ENCODE results near the gene RPTOR.

RPTOR gene

DNA sequence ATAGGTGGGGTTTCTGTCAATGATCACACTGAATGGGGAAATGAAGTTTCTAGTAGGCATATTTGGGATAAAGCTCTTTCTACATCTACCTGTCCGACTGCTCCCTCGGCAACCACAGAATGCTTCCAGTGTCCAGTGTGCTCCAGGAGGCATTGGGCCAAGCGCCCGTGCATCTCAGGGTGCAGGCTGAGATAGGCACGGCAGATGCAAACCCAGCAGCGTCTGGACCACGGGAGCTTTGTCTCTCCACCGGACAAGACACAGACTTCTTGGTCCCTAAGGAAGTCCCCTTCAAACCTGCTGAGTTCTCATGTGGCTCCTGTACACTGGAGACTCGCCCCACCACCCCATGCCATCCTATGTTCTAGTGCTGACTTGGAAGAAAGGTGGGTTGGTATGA lies 202.8 kb downstream of the RPTOR start:
- TF ChIP-seq GATA3 (IDR thresholded peaks at IDR 0.05; ENCODE audit: low read depth, low read length): no peak
- no peak for TF ChIP-seq GATA2 (IDR thresholded peaks at IDR 0.05; ENCODE audit: low read depth, low read length)

GRCh38 chr17:80749611-80750010 lies 205.0 kb downstream of the RPTOR start:
- TF ChIP-seq GATA3 (IDR thresholded peaks at IDR 0.05; ENCODE audit: low read depth, low read length) (no peak), GATA2 (IDR thresholded peaks at IDR 0.05; ENCODE audit: low read depth, low read length) (no peak)

- no peak for TF ChIP-seq GATA2 (IDR thresholded peaks at IDR 0.05; ENCODE audit: low read depth, low read length)
- TF ChIP-seq GATA3 (IDR thresholded peaks at IDR 0.05; ENCODE audit: low read depth, low read length): no peak
Observed at GRCh38 chr17:80750263-80750662, 205.6 kb downstream of the RPTOR start.

- TF ChIP-seq GATA3 (IDR thresholded peaks at IDR 0.05; ENCODE audit: low read depth, low read length) (no peak), GATA2 (IDR thresholded peaks at IDR 0.05; ENCODE audit: low read depth, low read length) (no peak)
Observed at GRCh38 chr17:80751070-80751945, 206.7 kb downstream of the RPTOR start.

DNA sequence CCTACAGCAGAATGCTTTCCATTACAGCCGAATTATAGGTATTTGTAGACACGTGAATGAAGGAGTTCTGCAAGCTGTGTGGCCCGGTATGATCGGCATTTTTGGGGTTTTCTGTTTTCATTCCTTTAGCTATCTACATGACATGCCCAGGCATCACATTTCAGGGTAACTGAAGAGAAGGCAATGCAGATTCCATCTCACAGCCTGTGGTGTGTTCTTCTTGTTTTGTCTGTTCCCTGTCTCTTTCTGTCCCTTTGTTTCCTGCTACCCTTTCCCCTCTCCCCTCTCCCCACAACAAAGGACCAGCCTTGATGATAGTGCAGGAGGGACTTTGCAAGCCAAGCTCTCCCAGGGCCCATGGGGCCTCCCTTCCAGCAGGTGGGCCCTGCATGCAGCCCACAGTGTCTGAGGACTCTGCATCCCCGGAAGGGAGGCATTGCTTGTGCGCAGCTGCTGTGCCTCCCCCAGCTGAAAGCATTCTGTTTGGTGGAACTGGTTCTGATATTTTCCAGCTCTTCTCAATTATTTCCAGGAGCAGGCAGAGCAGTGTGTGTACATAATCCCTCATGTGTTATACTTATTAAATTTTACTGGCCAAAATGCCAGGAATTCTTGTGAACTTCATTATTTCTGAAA lies 207.4 kb downstream of the RPTOR start:
- TF ChIP-seq GATA3 (IDR thresholded peaks at IDR 0.05; ENCODE audit: low read depth, low read length) (no peak), GATA2 (IDR thresholded peaks at IDR 0.05; ENCODE audit: low read depth, low read length) (no peak)

DNA sequence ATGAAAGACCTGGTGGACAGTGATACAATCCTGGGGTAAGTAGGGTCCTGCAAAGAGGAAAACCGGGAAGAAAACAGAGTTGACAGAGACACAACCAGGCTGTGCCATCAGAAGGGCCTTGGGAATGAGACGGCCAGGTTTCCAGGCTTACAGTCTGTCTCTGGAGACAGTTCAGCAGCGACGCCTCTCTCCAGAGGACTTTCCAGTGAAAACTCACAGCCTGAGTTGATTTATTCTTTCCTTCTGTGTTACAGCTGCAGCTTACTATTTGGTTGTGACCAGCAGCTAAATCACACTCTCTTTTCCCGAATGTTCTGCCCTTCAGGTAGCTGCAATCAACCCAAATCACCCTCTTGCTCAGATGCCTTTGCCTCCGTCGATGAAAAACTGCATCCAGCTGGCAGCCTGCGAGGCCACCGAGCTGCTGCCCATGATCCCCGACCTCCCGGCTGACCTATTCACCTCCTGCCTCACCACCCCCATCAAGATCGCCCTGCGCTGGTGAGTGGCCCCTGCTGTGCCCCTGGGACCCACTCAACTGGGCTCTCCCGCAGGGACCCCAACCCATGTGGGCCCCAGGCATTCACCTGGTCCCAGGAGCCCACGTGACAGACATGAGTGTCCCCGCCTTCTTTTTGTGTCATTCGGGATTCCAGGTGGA lies 209.2 kb downstream of the RPTOR start:
- TF ChIP-seq GATA2 (IDR thresholded peaks at IDR 0.05; ENCODE audit: low read depth, low read length) (no peak), GATA3 (IDR thresholded peaks at IDR 0.05; ENCODE audit: low read depth, low read length) (no peak)

DNA sequence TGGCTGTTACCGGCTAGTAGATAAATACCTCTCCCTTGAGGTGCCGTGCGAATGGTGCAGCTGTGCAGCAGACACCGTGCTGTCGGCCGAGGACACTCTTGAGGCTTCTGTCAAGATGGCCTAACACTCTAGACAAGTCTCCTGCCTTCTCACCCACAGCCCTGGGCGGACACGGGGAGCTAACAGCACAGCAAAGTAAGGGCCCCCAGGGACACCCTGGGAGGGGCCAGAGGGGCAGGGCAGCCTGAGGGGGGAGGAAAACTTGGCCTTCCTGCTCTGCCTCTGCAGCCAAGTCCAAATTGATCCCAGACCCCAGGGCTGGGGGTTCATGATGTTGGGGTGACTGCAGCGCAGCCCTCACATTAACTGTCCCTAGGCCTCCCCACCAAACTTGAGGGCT lies 210.2 kb downstream of the RPTOR start:
- TF ChIP-seq GATA2 (IDR thresholded peaks at IDR 0.05; ENCODE audit: low read depth, low read length) (no peak), GATA3 (IDR thresholded peaks at IDR 0.05; ENCODE audit: low read depth, low read length) (no peak)

DNA sequence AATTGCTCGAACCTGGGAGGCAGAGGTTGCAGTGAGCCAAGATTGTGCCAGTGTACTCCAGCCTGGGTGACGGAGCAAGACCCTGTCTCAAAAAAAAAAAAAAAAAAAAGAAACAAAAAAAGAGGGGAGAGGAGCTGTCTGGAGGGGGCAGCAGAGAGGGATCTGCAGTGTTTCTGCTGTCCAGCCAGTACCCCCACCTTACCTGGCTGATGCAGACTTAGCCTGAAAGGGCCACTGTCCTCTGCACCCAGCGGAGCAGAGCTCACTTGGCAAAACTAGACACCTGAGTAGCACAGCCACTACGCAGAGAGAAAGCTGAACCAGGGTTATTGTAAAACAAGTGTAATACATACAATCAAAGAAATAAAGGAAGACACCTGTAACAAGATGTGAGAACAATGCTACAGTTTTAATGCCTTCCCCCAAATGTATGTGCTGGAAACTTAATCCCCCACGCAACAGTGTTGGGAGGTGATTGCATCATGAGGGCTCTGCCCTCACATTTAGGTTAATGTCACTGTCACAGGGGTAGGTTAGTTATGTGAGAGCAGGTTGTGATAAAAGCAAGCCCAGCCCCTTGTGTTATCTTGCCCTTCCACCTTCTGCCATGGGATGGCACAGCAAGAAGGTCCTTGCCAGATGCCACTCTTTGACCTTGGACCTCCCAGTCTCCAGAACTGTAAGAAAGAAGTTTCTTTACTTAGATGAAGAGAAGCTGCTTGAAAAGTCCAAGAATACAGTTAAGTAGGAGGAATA lies 211.2 kb downstream of the RPTOR start:
- TF ChIP-seq GATA2 (IDR thresholded peaks at IDR 0.05; ENCODE audit: low read depth, low read length) (no peak), GATA3 (IDR thresholded peaks at IDR 0.05; ENCODE audit: low read depth, low read length) (no peak)

- TF ChIP-seq GATA2 (IDR thresholded peaks at IDR 0.05; ENCODE audit: low read depth, low read length) (no peak), GATA3 (IDR thresholded peaks at IDR 0.05; ENCODE audit: low read depth, low read length) (no peak)
Observed at GRCh38 chr17:80758481-80759376, 214.1 kb downstream of the RPTOR start.

DNA sequence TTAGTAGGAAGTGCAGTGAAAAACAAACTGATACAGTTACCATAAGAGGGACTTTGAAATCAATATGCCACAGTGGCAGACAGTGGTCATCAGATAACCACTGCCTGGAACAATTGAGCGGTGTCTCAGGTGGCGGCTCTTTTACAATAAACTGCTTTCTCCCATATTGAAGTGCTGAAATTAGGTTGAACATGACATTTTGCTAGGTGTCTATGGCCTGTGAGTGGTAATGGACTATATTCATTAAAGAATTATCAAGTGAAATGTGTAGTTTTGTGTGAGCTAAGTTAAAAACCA lies 214.7 kb downstream of the RPTOR start:
- TF ChIP-seq GATA2 (IDR thresholded peaks at IDR 0.05; ENCODE audit: low read depth, low read length) (no peak), GATA3 (IDR thresholded peaks at IDR 0.05; ENCODE audit: low read depth, low read length) (no peak)

DNA sequence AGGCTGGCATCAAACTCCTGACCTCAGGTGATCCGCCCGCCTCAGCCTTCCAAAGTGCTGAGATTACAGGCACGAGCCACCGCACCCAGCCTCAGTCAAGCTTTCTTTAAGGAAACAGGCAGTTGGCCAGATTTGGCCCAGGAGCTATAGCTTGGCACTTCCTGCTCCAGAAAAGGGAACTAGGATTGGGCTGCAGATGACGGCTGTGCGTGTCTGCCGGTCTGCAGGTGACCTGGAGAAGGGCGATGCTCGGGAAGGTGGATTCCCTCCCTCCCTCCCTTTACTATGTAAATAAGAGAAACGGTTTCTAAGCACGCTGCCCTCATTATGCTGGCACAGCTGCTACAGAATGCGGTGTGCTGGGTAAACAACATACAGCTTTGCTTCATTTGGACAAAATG lies 215.9 kb downstream of the RPTOR start:
- TF ChIP-seq GATA2 (IDR thresholded peaks at IDR 0.05; ENCODE audit: low read depth, low read length) (no peak), GATA3 (IDR thresholded peaks at IDR 0.05; ENCODE audit: low read depth, low read length) (no peak)

DNA sequence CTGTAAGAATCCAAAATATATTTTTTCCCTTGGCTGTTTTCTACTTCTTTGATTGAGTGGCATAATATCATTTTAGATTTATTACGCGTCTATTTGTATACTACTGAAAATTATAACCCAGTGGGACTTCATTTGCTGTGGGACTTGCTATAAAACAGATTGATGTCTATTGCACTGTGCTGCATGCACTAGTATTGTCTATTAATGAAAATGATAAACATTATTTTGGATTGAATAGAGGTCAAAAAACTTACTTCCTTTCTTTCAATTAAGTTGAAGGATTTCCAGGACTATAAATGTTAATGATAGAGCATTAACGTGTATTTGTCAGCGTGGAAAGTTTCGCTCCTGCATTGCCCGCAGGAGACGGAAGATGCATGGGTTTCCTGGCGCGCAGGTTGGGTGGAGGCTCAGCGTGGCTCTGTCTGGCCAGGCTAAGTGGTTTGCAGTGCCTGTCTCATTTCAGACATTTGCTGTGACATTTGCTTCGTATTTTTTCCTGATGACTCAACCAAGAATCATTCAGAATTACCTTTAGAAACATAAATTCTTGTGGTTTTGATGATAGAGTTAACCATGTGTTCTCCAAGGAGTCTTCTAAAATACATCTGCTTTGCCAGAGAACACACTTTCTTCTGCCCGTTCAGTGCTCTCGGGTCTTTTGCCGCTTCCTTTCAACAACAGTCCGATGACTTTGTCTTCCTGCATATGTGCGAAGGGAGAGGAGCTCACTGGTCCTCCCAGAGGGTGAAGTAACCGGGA lies 216.7 kb downstream of the RPTOR start:
- TF ChIP-seq GATA2 (IDR thresholded peaks at IDR 0.05; ENCODE audit: low read depth, low read length): no peak
- TF ChIP-seq GATA3 (IDR thresholded peaks at IDR 0.05; ENCODE audit: low read depth, low read length): no peak
